Panc1 (cell line): ENCODE measurements around the gene ENOX2. TPM values are rescaled to one million over a fixed set of nuclear protein-coding genes. Genes with fewer than 3 reads are reported as not detected.
A peak's percentile ranks its signal among the peaks of the same experiment; 100 is the strongest.

ENCODE experiments used
- ATAC-seq: fragments of 200-7000 bp; cut with Tn5 transposase; 2 replicates; pipeline ENCODE4 v1.9.1; 2020; ENCODE audit warnings: mild to moderate bottlenecking, moderate library complexity
- BruUV-seq: library from RNA; stranded (reverse); fragments of 400-500 nt; replicated peaks from 2 replicates; lab custom pipeline; 2021; lab: Mats Ljungman, UMichigan
- CTCF ChIA-PET: fragments of 300-600 bp; sonication (Branson Sonifier 250); formaldehyde crosslinking; loops from one replicate; lab custom pipeline; 2022; ENCODE audit warnings: antibody characterized with exemption; lab: Charles Lee
- POLR2A ChIA-PET: fragments of 300-600 bp; sonication (Branson Sonifier 250); formaldehyde crosslinking; loops from one replicate; lab custom pipeline; 2022; ENCODE audit warnings: antibody characterized with exemption; lab: Charles Lee
- DNase-seq: peaks from one replicate; pipeline ENCODE4 v3.0.0-alpha.2; 2010; ENCODE audit warnings: low read depth, low spot score
- H3K27ac ChIP-seq: 2 replicates; pipeline ENCODE4 v1.5.1; 2011; ENCODE audit warnings: mild to moderate bottlenecking, low read length, inconsistent platforms
- H3K27me3 ChIP-seq: fragments of 200-500 bp; sonication (Bioruptor generic); 2 replicates; pipeline ENCODE4 v1.6.0; 2014; ENCODE audit warnings: low read length, inconsistent platforms; ENCODE audit not compliant: control insufficient read depth, insufficient read depth
- H3K36me3 ChIP-seq: fragments of 200-500 bp; sonication (Bioruptor generic); 2 replicates; pipeline ENCODE4 v1.5.1; 2014; ENCODE audit warnings: inconsistent platforms, mild to moderate bottlenecking, low read length, moderate library complexity; ENCODE audit not compliant: control insufficient read depth, insufficient read depth
- H3K4me1 ChIP-seq: 2 replicates; pipeline ENCODE4 v1.5.1; 2011; ENCODE audit warnings: inconsistent platforms, mild to moderate bottlenecking, low read length, moderate library complexity; ENCODE audit not compliant: control insufficient read depth, insufficient read depth
- H3K4me3 ChIP-seq, 2 experiments: 2 replicates each; pipeline ENCODE4 v1.5.1; 2011 to 2012; ENCODE audit warnings: low read depth in 2 of 2, low read length in 2 of 2, mild to moderate bottlenecking in 2 of 2, inconsistent platforms in 1 of 2, moderate library complexity in 1 of 2
- H3K9me3 ChIP-seq: fragments of 200-500 bp; sonication (Bioruptor generic); 2 replicates; pipeline ENCODE4 v1.5.1; 2014; ENCODE audit warnings: low read depth, mild to moderate bottlenecking, inconsistent platforms, low read length, moderate library complexity; ENCODE audit not compliant: control insufficient read depth, insufficient read depth
- POLR2AphosphoS5 ChIP-seq: IDR thresholded peaks from 2 replicates; pipeline ENCODE4 v1.6.1; 2012; ENCODE audit warnings: mild to moderate bottlenecking, low read depth, low read length, moderate library complexity
- SIN3A ChIP-seq: IDR thresholded peaks from 2 replicates; pipeline ENCODE4 v1.6.1; 2012; ENCODE audit warnings: low read depth, mild to moderate bottlenecking, low read length, moderate library complexity, borderline replicate concordance; ENCODE audit not compliant: insufficient read depth
- TCF7L2 ChIP-seq: IDR thresholded peaks from 2 replicates; pipeline ENCODE4 v1.6.1; 2011; ENCODE audit warnings: mild to moderate bottlenecking, low read depth, low read length, inconsistent platforms
- in situ Hi-C: cut with HindIII; loops from 2 replicates; pipeline ENCODE4 v1.10.0; 2016; ENCODE audit warnings: low sequenced_read_pairs, low pct_unique_long_range_greater_than_20kb
- intact Hi-C: fragments of 100-400 bp; cut with micrococcal nuclease; formaldehyde crosslinking; loops from one replicate; pipeline ENCODE4 v1.10.0; 2022; ENCODE audit not compliant: unreplicated experiment
- total RNA-seq: library from RNA; stranded (reverse); gene quantifications from one replicate; pipeline ENCODE4 v1.2.1, GENCODE V29; 2021; ENCODE audit not compliant: unreplicated experiment
- TF ChIP-seq, protein P1 (sequence below), 2 experiments: IDR thresholded peaks; 2 replicates each; pipeline ENCODE4 v1.6.1; 2011 to 2012; ENCODE audit warnings: low read depth in 2 of 2, control low read depth in 1 of 2, low read length in 1 of 2, mild to moderate bottlenecking in 1 of 2, moderate library complexity in 1 of 2; ENCODE audit not compliant: insufficient read depth in 1 of 2
- TF ChIP-seq, protein P2 (sequence below): fragments of 450-650 bp; IDR thresholded peaks from 2 replicates; pipeline ENCODE4 v1.5.1; 2017; ENCODE audit warnings: mild to moderate bottlenecking

The ENOX2 gene
- total RNA-seq, 1 experiment from 2014 or later, result 12.4 TPM

DNA sequence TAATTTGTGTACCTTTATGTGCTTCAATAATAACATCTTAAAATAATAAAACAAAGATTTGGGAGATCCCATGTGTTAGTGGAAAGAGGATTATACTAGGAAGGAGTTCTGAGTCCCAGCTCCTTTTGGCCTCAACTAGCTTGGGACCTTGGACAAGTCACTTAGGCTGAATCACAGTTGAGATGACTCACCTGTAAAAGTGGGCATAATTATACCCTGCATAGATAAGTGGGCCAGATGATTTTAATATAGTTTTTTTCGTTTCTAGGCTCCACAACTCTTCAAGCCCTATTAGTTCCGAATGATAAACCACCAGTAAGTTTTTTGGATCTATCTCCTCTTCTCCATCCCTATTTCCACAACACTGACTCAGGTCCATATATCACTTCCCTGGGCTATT, 131.8 kb downstream of the ENOX2 start:
- ATAC-seq, result no peak
- H3K27me3 ChIP-seq, result no peaks in the 10 kb centered on the region
- H3K9me3 ChIP-seq, result no peaks in the 10 kb centered on the region
- no TSS peak for BruUV-seq
- POLR2A ChIA-PET, result no interaction called here
- 0 out of 2 replicates have a peak, but pooled peaks cover 3% of the 10 kb centered on the region for H3K4me1 ChIP-seq
- no peak overlapping the region for H3K27ac ChIP-seq
- DNase-seq, result no peak
- intact Hi-C loops (no loop called here), in situ Hi-C loops (no loop called here)
- H3K4me3 ChIP-seq, result no peak overlapping the region
- no peaks in the 10 kb centered on the region for H3K36me3 ChIP-seq
- TF ChIP-seq, protein P1, sequence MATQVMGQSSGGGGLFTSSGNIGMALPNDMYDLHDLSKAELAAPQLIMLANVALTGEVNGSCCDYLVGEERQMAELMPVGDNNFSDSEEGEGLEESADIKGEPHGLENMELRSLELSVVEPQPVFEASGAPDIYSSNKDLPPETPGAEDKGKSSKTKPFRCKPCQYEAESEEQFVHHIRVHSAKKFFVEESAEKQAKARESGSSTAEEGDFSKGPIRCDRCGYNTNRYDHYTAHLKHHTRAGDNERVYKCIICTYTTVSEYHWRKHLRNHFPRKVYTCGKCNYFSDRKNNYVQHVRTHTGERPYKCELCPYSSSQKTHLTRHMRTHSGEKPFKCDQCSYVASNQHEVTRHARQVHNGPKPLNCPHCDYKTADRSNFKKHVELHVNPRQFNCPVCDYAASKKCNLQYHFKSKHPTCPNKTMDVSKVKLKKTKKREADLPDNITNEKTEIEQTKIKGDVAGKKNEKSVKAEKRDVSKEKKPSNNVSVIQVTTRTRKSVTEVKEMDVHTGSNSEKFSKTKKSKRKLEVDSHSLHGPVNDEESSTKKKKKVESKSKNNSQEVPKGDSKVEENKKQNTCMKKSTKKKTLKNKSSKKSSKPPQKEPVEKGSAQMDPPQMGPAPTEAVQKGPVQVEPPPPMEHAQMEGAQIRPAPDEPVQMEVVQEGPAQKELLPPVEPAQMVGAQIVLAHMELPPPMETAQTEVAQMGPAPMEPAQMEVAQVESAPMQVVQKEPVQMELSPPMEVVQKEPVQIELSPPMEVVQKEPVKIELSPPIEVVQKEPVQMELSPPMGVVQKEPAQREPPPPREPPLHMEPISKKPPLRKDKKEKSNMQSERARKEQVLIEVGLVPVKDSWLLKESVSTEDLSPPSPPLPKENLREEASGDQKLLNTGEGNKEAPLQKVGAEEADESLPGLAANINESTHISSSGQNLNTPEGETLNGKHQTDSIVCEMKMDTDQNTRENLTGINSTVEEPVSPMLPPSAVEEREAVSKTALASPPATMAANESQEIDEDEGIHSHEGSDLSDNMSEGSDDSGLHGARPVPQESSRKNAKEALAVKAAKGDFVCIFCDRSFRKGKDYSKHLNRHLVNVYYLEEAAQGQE (IDR thresholded peaks at IDR 0.05; ENCODE audit: insufficient read depth in 1 of 2, low read depth in 2 of 2, low read length in 1 of 2), result no peak
- TF ChIP-seq, protein P2, sequence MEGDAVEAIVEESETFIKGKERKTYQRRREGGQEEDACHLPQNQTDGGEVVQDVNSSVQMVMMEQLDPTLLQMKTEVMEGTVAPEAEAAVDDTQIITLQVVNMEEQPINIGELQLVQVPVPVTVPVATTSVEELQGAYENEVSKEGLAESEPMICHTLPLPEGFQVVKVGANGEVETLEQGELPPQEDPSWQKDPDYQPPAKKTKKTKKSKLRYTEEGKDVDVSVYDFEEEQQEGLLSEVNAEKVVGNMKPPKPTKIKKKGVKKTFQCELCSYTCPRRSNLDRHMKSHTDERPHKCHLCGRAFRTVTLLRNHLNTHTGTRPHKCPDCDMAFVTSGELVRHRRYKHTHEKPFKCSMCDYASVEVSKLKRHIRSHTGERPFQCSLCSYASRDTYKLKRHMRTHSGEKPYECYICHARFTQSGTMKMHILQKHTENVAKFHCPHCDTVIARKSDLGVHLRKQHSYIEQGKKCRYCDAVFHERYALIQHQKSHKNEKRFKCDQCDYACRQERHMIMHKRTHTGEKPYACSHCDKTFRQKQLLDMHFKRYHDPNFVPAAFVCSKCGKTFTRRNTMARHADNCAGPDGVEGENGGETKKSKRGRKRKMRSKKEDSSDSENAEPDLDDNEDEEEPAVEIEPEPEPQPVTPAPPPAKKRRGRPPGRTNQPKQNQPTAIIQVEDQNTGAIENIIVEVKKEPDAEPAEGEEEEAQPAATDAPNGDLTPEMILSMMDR, result no peak
- TF ChIP-seq SIN3A, result no peak
- TF ChIP-seq POLR2AphosphoS5, result no peak
- no peak for TF ChIP-seq TCF7L2
- CTCF ChIA-PET, result interaction anchor here (0.8 kb wide), 1 partner anchor 8 kb away, joined by 3 read pairs; no protein-coding TSS in a partner anchor

DNA sequence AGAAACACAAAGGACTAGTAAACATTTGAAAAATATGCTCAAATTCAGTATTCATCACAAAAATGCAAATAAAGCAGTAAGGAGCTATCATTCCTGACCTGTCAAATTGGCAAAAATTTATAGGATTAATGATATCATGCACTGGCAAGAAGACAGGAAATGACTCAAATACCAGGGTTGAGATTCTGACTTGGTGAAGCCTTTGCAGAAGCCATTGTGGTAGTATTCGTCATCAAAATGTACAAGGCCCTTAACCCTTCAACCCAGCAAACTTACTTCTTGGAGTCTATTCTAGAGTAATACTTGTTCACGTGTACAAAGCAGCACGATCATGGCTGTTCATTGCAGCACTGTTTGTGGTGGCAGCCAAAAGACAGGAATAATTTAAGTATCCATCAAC, 132.4 kb downstream of the ENOX2 start:
- in situ Hi-C loops (no loop called here), intact Hi-C loops (no loop called here)
- no TSS peak for BruUV-seq
- CTCF ChIA-PET, result no interaction called here
- Histone ChIP-seq H3K4me3 (no peak overlapping the region), H3K9me3 (no peaks in the 10 kb centered on the region), H3K4me1 (0 out of 2 replicates have a peak, but pooled peaks cover 3% of the 10 kb centered on the region), H3K27ac (no peak overlapping the region), H3K36me3 (no peaks in the 10 kb centered on the region), H3K27me3 (no peaks in the 10 kb centered on the region)
- DNase-seq, result peak; percentile 50
- TF ChIP-seq SIN3A, result no peak
- no peak for TF ChIP-seq POLR2AphosphoS5
- TF ChIP-seq, protein P1 (IDR thresholded peaks at IDR 0.05; ENCODE audit: insufficient read depth in 1 of 2, low read depth in 2 of 2, low read length in 1 of 2), result no peak
- TF ChIP-seq, protein P2, result no peak
- TF ChIP-seq TCF7L2, result no peak
- POLR2A ChIA-PET, result no interaction called here
- no peak for ATAC-seq
